H1 (cell line): Measurements from ENCODE around the gene PLXND1. TPM values are rescaled to one million over a fixed set of nuclear protein-coding genes. Genes with fewer than 3 reads are reported as not detected.

ENCODE experiments used
- CTCF ChIA-PET: fragments of 300-600 bp; sonication (Branson Sonifier 250); formaldehyde crosslinking; loops from one replicate; lab custom pipeline; 2021; ENCODE audit not compliant: partially characterized antibody; lab: Charles Lee
- POLR2A ChIA-PET: fragments of 300-600 bp; sonication (Branson Sonifier 250); formaldehyde crosslinking; loops from one replicate; lab custom pipeline; 2021; ENCODE audit warnings: inconsistent platforms; ENCODE audit not compliant: partially characterized antibody; lab: Charles Lee
- DNase-seq, 2 experiments: peaks; one replicate each; pipeline versions ENCODE4 v3.0.0 to v3.0.0-alpha.2; 2010 to 2022; ENCODE audit warnings: low spot score in 2 of 2, low read depth in 1 of 2, mixed read lengths in 1 of 2
- FAIRE-seq: peaks from 2 replicates; lab custom pipeline; 2011; peaks lifted over from hg19 to GRCh38; lab: Jason Lieb, UNC
- H2AFZ ChIP-seq: 2 replicates; pipeline ENCODE4 v1.8.1; 2012; ENCODE audit warnings: low read length, inconsistent platforms
- H2AK5ac ChIP-seq: 2 replicates; pipeline ENCODE4 v1.6.1; 2013; ENCODE audit warnings: low read depth, low read length
- H2BK120ac ChIP-seq: replicated peaks from 2 replicates; pipeline ENCODE3; 2013; ENCODE audit warnings: low read depth, low read length, inconsistent platforms
- H2BK12ac ChIP-seq: 2 replicates; pipeline ENCODE4 v1.6.1; 2013; ENCODE audit warnings: low read depth, low read length
- H2BK15ac ChIP-seq: 2 replicates; pipeline ENCODE4 v1.6.1; 2013; ENCODE audit warnings: low read length
- H2BK20ac ChIP-seq: 2 replicates; pipeline ENCODE4 v1.6.1; 2013; ENCODE audit warnings: low read length
- H2BK5ac ChIP-seq: 2 replicates; pipeline ENCODE4 v1.6.1; 2013; ENCODE audit warnings: low read depth, low read length
- H3K14ac ChIP-seq: 2 replicates; pipeline ENCODE4 v1.6.1; 2013; ENCODE audit warnings: inconsistent platforms; ENCODE audit not compliant: insufficient read length
- H3K18ac ChIP-seq: 2 replicates; pipeline ENCODE4 v1.6.1; 2013; ENCODE audit warnings: low read length; ENCODE audit errors: extremely low read depth
- H3K23ac ChIP-seq: 2 replicates; pipeline ENCODE4 v1.6.1; 2013; ENCODE audit warnings: inconsistent platforms; ENCODE audit not compliant: insufficient read length
- H3K23me2 ChIP-seq: 2 replicates; pipeline ENCODE4 v1.6.1; 2013; ENCODE audit warnings: low read depth, low read length
- H3K27ac ChIP-seq: 2 replicates; pipeline ENCODE4 v1.6.1; 2011; ENCODE audit warnings: low read depth, low read length, inconsistent platforms
- H3K27me3 ChIP-seq, 4 experiments: replicated peaks in 1 of 4; 1 replicate in 1 of 4; 2 replicates in 3 of 4; pipeline versions ENCODE4 v1.6.1 to v1.8.1; 2011 to 2013; ENCODE audit warnings: low read length in 3 of 4, mild to moderate bottlenecking in 3 of 4, inconsistent platforms in 2 of 4, mixed read lengths in 2 of 4, moderate library complexity in 1 of 4; ENCODE audit not compliant: control insufficient read depth in 3 of 4, insufficient read depth in 3 of 4; ENCODE audit errors: extremely low read depth in 1 of 4
- H3K36me3 ChIP-seq, 4 experiments: 2 replicates each; pipeline versions ENCODE4 v1.6.1 to v1.8.1; 2011 to 2013; ENCODE audit warnings: mild to moderate bottlenecking in 4 of 4, low read length in 3 of 4, moderate library complexity in 2 of 4, control low read depth in 1 of 4, inconsistent platforms in 1 of 4; ENCODE audit not compliant: insufficient read depth in 4 of 4, control insufficient read depth in 2 of 4
- H3K4ac ChIP-seq: replicated peaks from 2 replicates; pipeline ENCODE3; 2013; ENCODE audit warnings: low read length, low read depth, mixed read lengths, inconsistent platforms; ENCODE audit not compliant: insufficient read length
- H3K4me1 ChIP-seq, 4 experiments: replicated peaks in 1 of 4; 1 replicate in 1 of 4; 2 replicates in 3 of 4; pipeline versions ENCODE4 v1.6.1 to v1.8.1; 2011 to 2013; ENCODE audit warnings: low read length in 3 of 4, inconsistent platforms in 2 of 4, mixed read lengths in 1 of 4; ENCODE audit not compliant: insufficient read depth in 4 of 4, control insufficient read depth in 3 of 4
- H3K4me2 ChIP-seq, 2 experiments: 2 replicates each; pipeline versions ENCODE4 v1.6.1 to v1.8.1; 2011 to 2013; ENCODE audit warnings: low read depth in 2 of 2, low read length in 2 of 2, control low read depth in 1 of 2, inconsistent platforms in 1 of 2, mild to moderate bottlenecking in 1 of 2; ENCODE audit not compliant: insufficient read depth in 1 of 2
- H3K4me3 ChIP-seq, 4 experiments: fragments of 200-600, 300-600 bp in 1 of 4; sonication (generic), shearing (Covaris generic), sonication (Bioruptor Twin) in 1 of 4; 2 replicates each; pipeline versions ENCODE4 v1.5.1 to v1.8.1; 2011 to 2016; ENCODE audit warnings: low read length in 4 of 4, low read depth in 3 of 4, control low read depth in 2 of 4, inconsistent platforms in 2 of 4, mild to moderate bottlenecking in 2 of 4, mixed read lengths in 1 of 4, moderate library complexity in 1 of 4; ENCODE audit not compliant: insufficient read depth in 2 of 4; ENCODE audit errors: extremely low read depth in 1 of 4
- H3K56ac ChIP-seq: replicated peaks from 2 replicates; pipeline ENCODE3; 2013; ENCODE audit warnings: low read depth, mild to moderate bottlenecking, mixed read lengths, low read length, inconsistent platforms; ENCODE audit not compliant: insufficient read length
- H3K79me1 ChIP-seq: 2 replicates; pipeline ENCODE4 v1.6.1; 2013; ENCODE audit warnings: low read depth, low read length, control low read depth
- H3K79me2 ChIP-seq, 2 experiments: 2 replicates each; pipeline versions ENCODE4 v1.6.1 to v1.8.1; 2012 to 2013; ENCODE audit warnings: low read length in 2 of 2, mild to moderate bottlenecking in 2 of 2, inconsistent platforms in 1 of 2; ENCODE audit not compliant: insufficient read depth in 2 of 2, control insufficient read depth in 1 of 2
- H3K9ac ChIP-seq, 4 experiments: replicated peaks in 1 of 4; 1 replicate in 1 of 4; 2 replicates in 3 of 4; pipeline versions ENCODE4 v1.6.1 to v1.8.1; 2011 to 2013; ENCODE audit warnings: low read depth in 3 of 4, low read length in 3 of 4, control low read depth in 2 of 4, mild to moderate bottlenecking in 2 of 4, moderate library complexity in 2 of 4, inconsistent platforms in 1 of 4; ENCODE audit errors: extremely low read depth in 1 of 4
- H3K9me3 ChIP-seq, 2 experiments: 2 replicates each; pipeline versions ENCODE4 v1.6.1 to v1.8.1; 2012 to 2013; ENCODE audit warnings: mild to moderate bottlenecking in 2 of 2, moderate library complexity in 2 of 2, control low read depth in 1 of 2, inconsistent platforms in 1 of 2, low read depth in 1 of 2, low read length in 1 of 2, mixed read lengths in 1 of 2; ENCODE audit not compliant: insufficient read depth in 2 of 2
- H4K20me1 ChIP-seq, 2 experiments: replicated peaks in 1 of 2; 2 replicates each; pipeline versions ENCODE3 to v1.8.1; 2011 to 2013; ENCODE audit warnings: inconsistent platforms in 2 of 2, low read length in 2 of 2, mild to moderate bottlenecking in 1 of 2; ENCODE audit not compliant: insufficient read depth in 2 of 2, control insufficient read depth in 1 of 2
- H4K5ac ChIP-seq: 2 replicates; pipeline ENCODE4 v1.6.1; 2013; ENCODE audit warnings: low read length, low read depth, mixed read lengths, inconsistent platforms; ENCODE audit not compliant: insufficient read length
- H4K8ac ChIP-seq: 2 replicates; pipeline ENCODE4 v1.8.0; 2013; ENCODE audit warnings: mild to moderate bottlenecking, moderate library complexity, low read length, inconsistent platforms; ENCODE audit not compliant: insufficient read depth; ENCODE audit errors: extremely low read depth
- H4K91ac ChIP-seq: replicated peaks from 2 replicates; pipeline ENCODE3; 2013; ENCODE audit warnings: low read length, mixed read lengths, inconsistent platforms; ENCODE audit not compliant: insufficient read length
- SAP30 ChIP-seq: fragments of 300-600 bp; sonication (generic); IDR thresholded peaks from 2 replicates; pipeline ENCODE4 v1.7.1; 2012; ENCODE audit warnings: low read length, moderate library complexity, mild to moderate bottlenecking, inconsistent platforms; ENCODE audit not compliant: insufficient read depth, insufficient replicate concordance
- WGBS, 2 experiments: shearing (Covaris generic) in 1 of 2; methylation state at CpG; one replicate each; pipeline versions ENCODE4 v1.1.6 to v1.1.7; 2013 to 2015; ENCODE audit warnings: low lambda C conversion rate in 2 of 2, mixed read lengths in 2 of 2, inconsistent platforms in 1 of 2, low coverage in 1 of 2, missing lambda C conversion rate in 1 of 2; ENCODE audit not compliant: insufficient replicate concordance in 2 of 2, insufficient coverage in 1 of 2, insufficient read length in 1 of 2; ENCODE audit errors: extremely low coverage in 1 of 2, missing lambda C conversion rate in 1 of 2; 5-methylcytosine and 5-hydroxymethylcytosine counted together
- polyA plus RNA-seq, 7 experiments: library from polyadenylated mRNA; depleted of rRNA in 3 of 7; stranded (reverse) in 5 of 7; unstranded in 2 of 7; fragments of >200 nt in 5 of 7; fragments of 200-250 nt in 2 of 7; gene quantifications; 1 replicate in 5 of 7; 2 replicates in 1 of 7; 4 replicates in 1 of 7; pipeline versions ENCODE4 v1.2.1 to v1.2.3, GENCODE V29; 2011 to 2013; ENCODE audit warnings: missing spikeins in 2 of 7, mixed read lengths in 2 of 7
- total RNA-seq: library from RNA; stranded (reverse); fragmentation: NEBNext Ultra II Directional; extraction: Animal tissue kit (Norgen Biotek cat#: 25700); gene quantifications from 2 replicates; pipeline ENCODE4 v1.2.1, GENCODE V29; 2021

The PLXND1 gene
- total and polyA plus RNA-seq, 2 of the 8 experiments (the other 6 are each of a cell fraction or from before 2014, with no cell fraction given): 17.7 to 66.4 TPM

DNA sequence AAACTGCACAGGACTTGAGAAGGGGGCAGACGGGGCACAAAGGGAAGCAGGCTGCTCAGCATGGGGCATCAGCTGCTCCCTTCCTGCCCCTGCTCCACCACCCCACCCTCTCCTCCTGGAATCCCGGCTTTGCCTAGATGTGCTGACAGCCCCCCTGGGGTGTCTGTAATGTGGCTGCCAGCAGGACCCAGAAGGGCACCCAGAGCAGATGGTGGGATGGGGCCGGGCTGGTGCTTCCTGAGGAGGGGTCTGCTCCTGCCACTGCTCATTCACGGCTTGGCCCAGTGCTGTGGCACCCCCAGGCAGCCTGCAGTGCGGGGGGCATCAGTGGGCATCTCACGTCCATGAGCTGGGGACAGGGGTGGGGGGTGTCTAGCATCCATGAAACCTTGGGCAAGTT lies 53.3 kb downstream of the PLXND1 start:
- 86% methylated on average over 6 of the region's 6 CpGs; no CpG with 5 or more reads in 1 of the 2 experiments for WGBS, 2 experiments
- no peak overlapping the region for H2BK20ac ChIP-seq
- H2AFZ ChIP-seq: no peak overlapping the region
- H3K4me3 ChIP-seq: no peak overlapping the region
- ChIA-PET POLR2A (no interaction called here), CTCF (interaction anchor here (0.6 to 11.3 kb wide), 9 partner anchors 9 to 398 kb away, joined by 3 to 93 read pairs (median 5); partner anchors contain the start of gene H1-8)
- peak overlapping the region; percentile 55; the same call in 1 of the 2 replicates for H2BK15ac ChIP-seq
- no peak overlapping the region for H3K23ac ChIP-seq
- H3K27me3 ChIP-seq: no peaks in the 10 kb centered on the region; a peak in 1 of 7 replicates
- H3K23me2 ChIP-seq: no peaks in the 10 kb centered on the region; the same call in 1 of the 2 replicates
- no peak overlapping the region for H2BK5ac ChIP-seq
- peak overlapping the region; percentile 68; the same call in 1 of the 2 replicates for H3K18ac ChIP-seq
- H3K4me2 ChIP-seq: no peak overlapping the region
- no peak overlapping the region for H3K4ac ChIP-seq
- H2BK120ac ChIP-seq: no peak overlapping the region
- H3K36me3 ChIP-seq: no peaks in the 10 kb centered on the region
- TF ChIP-seq SAP30: no peak
- no peak overlapping the region for H3K27ac ChIP-seq
- H3K14ac ChIP-seq: no peak overlapping the region
- no peaks in the 10 kb centered on the region for H3K79me2 ChIP-seq
- no peak overlapping the region for H3K56ac ChIP-seq
- no peak overlapping the region for H2BK12ac ChIP-seq
- no peaks in the 10 kb centered on the region for H3K9me3 ChIP-seq
- DNase-seq (no peak), FAIRE-seq (no peak)
- H4K20me1 ChIP-seq: peaks cover 0 to 1% of the 10 kb centered on the region in 2 experiments
- no peak overlapping the region for H4K5ac ChIP-seq
- H2AK5ac ChIP-seq: no peak overlapping the region
- no peak overlapping the region for H3K9ac ChIP-seq
- peaks cover 3 to 19% (median 10%) of the 10 kb centered on the region in 4 experiments for H3K4me1 ChIP-seq
- no peak overlapping the region for H4K8ac ChIP-seq
- peak overlapping the region; percentile 0 for H4K91ac ChIP-seq
- H3K79me1 ChIP-seq: no peaks in the 10 kb centered on the region
